ENCODE measurements around the gene SUSD4.

SUSD4 gene

GRCh38 chr1:223358826-223359225 is 5.2 kb downstream of the SUSD4 start:
- DNase-seq, result no peak

DNA sequence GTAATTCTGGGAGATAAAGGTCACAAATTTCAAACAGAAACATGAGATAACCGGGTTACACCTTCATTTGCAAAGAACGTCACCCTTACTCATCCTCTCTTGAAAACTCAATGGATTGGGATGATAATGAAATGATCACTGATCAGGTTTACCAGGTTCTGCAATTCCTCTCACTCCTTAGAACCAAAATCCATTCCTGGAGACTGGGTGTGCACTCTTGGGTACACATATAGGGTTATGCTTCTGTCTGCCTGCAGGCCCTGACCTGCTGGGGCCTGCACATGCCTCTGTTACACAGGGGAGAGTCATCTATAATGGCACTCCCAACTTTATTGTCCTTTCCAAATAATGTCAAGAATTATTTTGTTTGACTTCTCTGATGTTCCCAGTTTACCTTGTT is 8.3 kb downstream of the SUSD4 start:
- DNase-seq, result no peak

DNA sequence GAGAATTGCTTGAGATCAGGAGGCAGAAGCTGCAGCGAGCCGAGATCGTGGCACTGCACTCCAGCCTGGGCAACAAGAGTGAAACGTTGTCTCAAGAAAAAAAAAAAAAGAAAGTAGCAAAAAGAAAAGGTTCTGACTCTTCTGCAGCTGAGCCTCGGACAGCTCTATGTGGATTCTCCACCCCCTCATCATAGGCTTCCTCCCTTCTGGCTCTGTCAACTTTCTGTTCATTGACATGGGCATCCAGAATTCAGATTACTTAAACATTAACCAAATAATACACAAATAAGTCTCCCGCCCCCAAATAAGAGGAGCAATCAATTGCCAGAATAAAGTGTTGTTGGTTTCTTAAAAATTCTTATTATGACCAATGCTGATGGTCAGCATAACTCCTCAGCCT is 10.0 kb downstream of the SUSD4 start:
- no peak for DNase-seq

GRCh38 chr1:223352944-223353343 is 11.0 kb downstream of the SUSD4 start:
- no peak for DNase-seq

DNA sequence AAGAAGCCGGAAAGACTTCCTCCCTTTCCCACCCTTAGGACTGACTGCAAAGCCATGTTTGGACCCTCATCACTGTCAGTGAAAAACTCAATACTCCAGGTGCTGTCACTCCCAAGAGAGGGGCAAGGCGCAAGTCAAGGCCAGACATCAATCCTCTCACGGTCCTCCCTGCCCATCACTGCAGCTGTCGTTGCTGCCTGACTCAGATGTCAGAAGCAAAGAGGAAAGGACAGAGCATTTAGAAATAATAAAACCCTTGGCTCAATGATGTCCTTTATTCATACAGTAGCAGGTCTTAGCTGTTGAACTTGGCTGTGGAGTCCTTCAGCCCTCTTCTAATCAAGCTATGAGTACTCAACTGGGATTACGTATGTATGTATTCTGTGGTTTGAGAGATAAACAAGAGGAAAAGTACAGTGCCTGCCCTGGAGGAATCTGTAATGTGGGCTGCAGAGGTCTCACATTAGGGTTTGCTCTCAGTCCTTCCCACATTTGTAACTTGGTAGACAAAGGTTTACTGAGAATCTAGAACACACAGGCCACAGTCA is 13.5 kb downstream of the SUSD4 start:
- no peak for DNase-seq

- no peak for DNase-seq
Observed at GRCh38 chr1:223349241-223349640, 14.7 kb downstream of the SUSD4 start.

DNA sequence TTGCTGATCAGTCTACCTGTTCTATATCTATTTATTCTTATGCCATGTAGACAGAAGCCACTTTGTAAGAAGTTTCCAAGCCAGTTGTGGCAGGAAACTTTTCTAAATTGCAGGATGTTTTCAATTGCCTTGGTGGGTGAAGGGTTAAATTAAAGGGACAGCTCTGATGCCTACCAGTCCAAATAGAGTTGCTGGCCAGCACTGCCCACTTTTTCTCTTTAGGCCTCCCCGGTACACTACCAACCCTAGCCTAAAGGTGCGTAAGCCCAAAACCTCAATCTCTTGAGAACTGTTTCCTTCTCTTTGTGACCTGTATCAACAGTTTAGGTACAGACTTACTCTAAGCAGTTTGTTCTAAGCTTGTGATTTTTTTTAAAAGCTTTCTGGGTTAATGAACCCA is 15.5 kb downstream of the SUSD4 start:
- DNase-seq, result no peak

DNA sequence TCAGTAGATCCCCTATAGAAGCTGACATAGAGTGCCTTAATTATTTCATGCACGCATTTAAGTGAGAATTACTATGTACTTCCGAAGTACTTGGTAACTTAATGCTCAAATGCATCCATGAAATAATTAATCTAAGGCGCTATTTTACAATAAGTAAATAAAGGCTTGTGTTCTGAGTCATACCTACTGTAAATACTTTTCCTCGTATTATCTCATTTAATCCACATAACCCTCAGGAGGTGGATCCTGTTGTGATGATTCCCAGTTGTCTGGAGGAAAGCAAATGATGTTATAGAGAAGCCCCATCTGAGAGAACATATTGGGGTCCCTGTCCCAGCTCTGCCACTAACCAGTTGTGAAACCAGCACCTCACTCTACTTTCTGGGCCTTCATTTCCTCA is 16.4 kb downstream of the SUSD4 start:
- DNase-seq, result no peak

DNA sequence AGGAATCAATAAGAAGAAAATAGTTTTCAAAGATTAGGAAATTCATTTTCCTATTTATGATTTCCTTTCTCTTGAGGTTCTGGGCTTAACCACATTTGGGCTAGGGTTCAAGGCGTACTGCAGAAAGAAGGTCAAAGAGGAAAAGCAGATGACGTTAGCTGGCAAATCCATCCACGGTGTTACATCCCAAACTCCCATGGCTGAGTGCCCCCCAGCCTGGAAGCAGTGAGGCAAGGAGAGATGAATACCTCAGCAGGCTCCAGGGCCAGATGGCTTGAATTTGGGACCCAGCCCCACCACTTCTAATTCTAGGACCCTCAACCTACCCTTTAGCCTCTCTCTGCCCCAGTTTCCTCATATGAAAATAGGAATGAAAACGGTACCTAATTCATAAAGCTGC is 17.7 kb downstream of the SUSD4 start:
- no peak for DNase-seq

- DNase-seq, result no peak
Observed at GRCh38 chr1:223345720-223346119, 18.3 kb downstream of the SUSD4 start.

DNA sequence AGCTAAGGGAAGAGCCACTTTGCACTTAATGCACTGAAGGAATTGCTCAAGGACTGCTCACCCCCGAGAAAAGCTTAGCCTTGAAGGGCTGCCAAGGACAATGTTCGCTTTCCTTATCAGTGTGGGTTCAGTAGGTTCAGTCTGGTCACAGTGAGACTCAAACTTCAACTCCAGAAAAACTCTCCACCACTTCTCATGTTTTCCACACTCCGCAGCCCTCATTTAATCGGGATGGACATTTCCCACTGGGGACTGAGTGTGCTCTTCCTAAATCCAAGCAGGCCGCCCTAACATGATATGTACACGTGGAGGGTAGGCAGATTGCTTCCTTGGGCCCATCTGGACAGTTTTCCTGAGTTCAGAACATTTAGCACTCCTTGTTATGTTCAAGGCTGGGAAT is 19.5 kb downstream of the SUSD4 start:
- no peak for DNase-seq

GRCh38 chr1:223343692-223344091 is 20.3 kb downstream of the SUSD4 start:
- no peak for DNase-seq

- no peak for DNase-seq
Observed at GRCh38 chr1:223341121-223341520, 22.9 kb downstream of the SUSD4 start.

- DNase-seq, result no peak
Observed at GRCh38 chr1:223340637-223341036, 23.3 kb downstream of the SUSD4 start.

- DNase-seq, result no peak
Observed at GRCh38 chr1:223339861-223340260, 24.1 kb downstream of the SUSD4 start.

GRCh38 chr1:223338811-223339746 is 24.9 kb downstream of the SUSD4 start:
- no peak for DNase-seq

GRCh38 chr1:223337174-223337869 is 26.7 kb downstream of the SUSD4 start:
- no peak for DNase-seq

DNA sequence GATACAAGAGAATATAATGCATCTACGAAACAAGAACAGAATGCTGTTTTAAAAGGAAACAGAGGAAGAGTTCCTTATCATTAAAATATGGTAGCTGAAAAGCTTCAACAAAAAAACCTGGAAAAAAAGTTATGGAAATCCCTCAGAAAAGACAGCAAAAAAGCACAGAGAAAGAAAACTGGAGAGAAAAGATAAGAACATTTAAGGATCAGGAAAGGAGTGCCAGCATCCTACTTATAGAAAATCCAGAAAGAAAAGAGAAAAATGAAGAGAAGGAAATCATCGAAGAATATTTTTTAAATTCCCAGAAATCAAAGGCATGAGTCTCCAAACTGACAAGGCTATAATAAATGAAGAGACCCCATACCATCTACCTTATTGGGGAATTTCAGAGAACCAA is 29.8 kb downstream of the SUSD4 start:
- no peak for DNase-seq

- no peak for DNase-seq
Observed at GRCh38 chr1:223332997-223333396, 31.0 kb downstream of the SUSD4 start.

GRCh38 chr1:223331929-223332328 is 32.0 kb downstream of the SUSD4 start:
- no peak for DNase-seq

- DNase-seq, result no peak
Observed at GRCh38 chr1:223331301-223331700, 32.7 kb downstream of the SUSD4 start.

- DNase-seq, result no peak
Observed at GRCh38 chr1:223330466-223330865, 33.5 kb downstream of the SUSD4 start.

- DNase-seq, result no peak
Observed at GRCh38 chr1:223329664-223330415, 34.1 kb downstream of the SUSD4 start.
